GM20431 (cell line): ENCODE measurements around the gene PTX4.
"Not testable (repeated sequence)": the region's sequence is repeated elsewhere in the genome, so short reads cannot be mapped to it uniquely, and the experiment has no call there.

Source experiments
- in situ Hi-C: fragments of 300-500 bp; cut with MseI, MboI; formaldehyde crosslinking; loops from one replicate; pipeline ENCODE4 v1.15.0; 2020; ENCODE audit warnings: low sequenced_read_pairs; ENCODE audit not compliant: unreplicated experiment

Gene PTX4

GRCh38 chr16:1447965-1448364 is 40.8 kb downstream of the PTX4 start:
- in situ Hi-C loops = no loop called here

GRCh38 chr16:1446296-1447080 is 42.3 kb downstream of the PTX4 start:
- in situ Hi-C loops = no loop called here

GRCh38 chr16:1445518-1446203 is 43.1 kb downstream of the PTX4 start:
- in situ Hi-C loops = no loop called here

- in situ Hi-C loops = no loop called here
Measured at GRCh38 chr16:1444730-1445517, 43.8 kb downstream of the PTX4 start.

- in situ Hi-C loops = no loop called here
Measured at GRCh38 chr16:1443980-1444729, 44.6 kb downstream of the PTX4 start, which contains the start of gene CCDC154. TSS of gene CCDC154 (minus strand) at chr16:1444556. CDS start at chr16:1444322, 234 bp downstream.

GRCh38 chr16:1443403-1443973 is 45.3 kb downstream of the PTX4 start:
- in situ Hi-C loops = no loop called here

GRCh38 chr16:1442697-1443096 is 46.0 kb downstream of the PTX4 start:
- in situ Hi-C loops = no loop called here

- in situ Hi-C loops = no loop called here
Measured at GRCh38 chr16:1441391-1441829, 47.3 kb downstream of the PTX4 start.

GRCh38 chr16:1439699-1440074 is 49.1 kb downstream of the PTX4 start:
- in situ Hi-C loops = not testable (repeated sequence)

GRCh38 chr16:1439058-1439698 is 49.6 kb downstream of the PTX4 start:
- in situ Hi-C loops = no loop called here

GRCh38 chr16:1438229-1439057 is 50.3 kb downstream of the PTX4 start:
- in situ Hi-C loops = no loop called here

- in situ Hi-C loops = no loop called here
Measured at GRCh38 chr16:1437606-1438005, 51.1 kb downstream of the PTX4 start.

GRCh38 chr16:1436731-1437355 is 51.9 kb downstream of the PTX4 start:
- in situ Hi-C loops = no loop called here

- in situ Hi-C loops = no loop called here
Measured at GRCh38 chr16:1435921-1436697, 52.6 kb downstream of the PTX4 start.
